Tongue (tissue), 2 donors: Measurements from ENCODE around the gene OR6X1. TPM values are rescaled to one million over a fixed set of nuclear protein-coding genes. Genes with fewer than 3 reads are reported as not detected.
"Not testable (repeated sequence)": the region's sequence is repeated elsewhere in the genome, so short reads cannot be mapped to it uniquely, and the experiment has no call there.

Experiments used
- DNase-seq: peaks from one replicate; pipeline ENCODE4 v3.0.0-alpha.2; 2015
- total RNA-seq: library from RNA; depleted of rRNA; stranded (reverse); fragments of >200 nt; gene quantifications from one replicate; pipeline ENCODE4 v1.2.3, GENCODE V29; 2014

Gene OR6X1
- total RNA-seq, 1 donor from 2014 or later, result not detected

DNA sequence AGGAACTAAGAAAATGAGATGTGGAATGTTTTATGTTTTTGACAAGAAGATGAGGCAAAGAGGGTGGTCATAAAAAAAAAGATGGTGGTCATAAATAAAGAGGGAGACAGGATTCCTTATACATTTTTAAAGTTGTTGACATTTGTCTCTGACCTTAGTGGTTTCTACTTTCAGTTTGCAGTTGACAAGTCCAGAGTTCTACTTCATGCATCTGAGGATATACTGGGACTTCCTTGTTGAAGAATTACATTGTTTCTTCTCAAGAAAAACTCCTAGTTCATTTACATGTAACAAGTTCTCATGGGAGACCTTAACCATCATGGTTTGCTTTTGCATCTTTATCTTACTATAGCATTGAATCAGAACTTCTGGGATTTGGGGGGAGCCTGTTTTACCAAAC, 1.2 kb downstream of the OR6X1 start:
- DNase-seq, result no peak

DNA sequence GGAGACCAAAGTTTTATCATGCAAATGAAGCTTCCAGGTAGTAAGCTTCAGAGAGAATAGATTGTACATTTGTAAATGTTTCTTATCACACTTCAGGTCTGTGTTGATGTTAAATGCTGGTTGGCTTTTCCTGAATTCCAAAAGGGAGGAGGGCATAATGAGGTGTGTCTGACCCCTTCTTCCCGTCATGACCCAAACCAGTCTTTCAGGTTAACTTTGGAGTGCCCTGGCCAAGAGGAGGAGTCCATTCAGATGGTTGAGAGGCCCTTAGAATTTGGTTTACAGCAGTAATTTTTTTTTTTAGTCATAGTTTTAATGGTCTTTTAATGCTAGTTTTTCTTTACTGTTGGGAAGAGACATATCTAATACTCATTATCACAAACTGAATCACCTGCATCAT, 2.5 kb downstream of the OR6X1 start:
- no peak for DNase-seq

DNA sequence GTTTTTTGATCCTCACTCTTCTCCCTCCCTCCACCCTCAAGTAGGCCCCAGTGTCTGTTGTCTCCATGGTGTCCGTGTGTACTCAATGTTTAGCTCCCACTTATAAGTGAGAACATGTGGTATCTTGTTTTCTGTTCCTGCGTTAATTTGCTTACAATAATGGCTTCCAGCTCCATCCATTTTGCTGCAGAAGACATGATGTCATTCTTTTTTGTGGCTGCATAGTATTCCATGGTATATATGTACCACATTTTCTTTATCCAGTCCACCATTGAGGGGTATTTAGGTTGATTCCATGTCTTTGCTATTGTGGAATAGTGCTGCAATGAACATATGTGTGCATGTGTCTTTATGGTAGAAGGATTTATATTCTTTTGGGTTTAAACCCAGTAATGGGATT, 6.0 kb downstream of the OR6X1 start:
- not testable (repeated sequence) for DNase-seq

DNA sequence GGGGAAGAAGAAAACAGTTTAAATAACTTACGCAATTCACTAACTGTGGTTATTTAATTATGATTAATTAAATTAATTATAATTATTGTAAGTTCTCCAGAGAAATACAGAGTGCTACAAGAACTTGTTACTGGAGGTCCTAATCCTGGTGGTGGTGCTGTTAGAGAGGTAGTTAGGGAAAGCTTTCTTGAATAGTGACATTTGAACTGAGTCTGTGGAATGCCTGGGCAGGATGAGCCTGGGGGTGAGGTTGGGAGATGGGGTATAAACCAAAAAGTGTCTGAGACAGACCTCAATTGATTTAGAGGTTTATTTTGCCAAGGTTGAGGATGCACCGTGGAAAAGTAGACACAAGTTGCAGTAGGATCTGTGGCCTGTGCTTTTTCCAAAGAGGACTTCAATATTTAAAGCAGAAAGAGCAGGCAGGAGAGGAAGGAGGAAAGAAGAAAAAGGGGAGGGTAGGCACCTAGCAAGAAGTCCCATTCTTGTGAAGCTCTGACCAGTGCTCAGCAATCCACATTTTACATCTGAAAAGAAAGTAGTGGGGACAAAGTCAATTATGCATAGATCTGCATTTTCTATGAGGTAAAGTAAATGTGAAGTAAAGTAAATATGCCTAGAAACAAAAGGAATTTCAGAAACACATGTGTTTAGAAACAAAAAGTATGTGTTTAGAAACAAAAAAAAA, 8.4 kb downstream of the OR6X1 start:
- no peak for DNase-seq

DNA sequence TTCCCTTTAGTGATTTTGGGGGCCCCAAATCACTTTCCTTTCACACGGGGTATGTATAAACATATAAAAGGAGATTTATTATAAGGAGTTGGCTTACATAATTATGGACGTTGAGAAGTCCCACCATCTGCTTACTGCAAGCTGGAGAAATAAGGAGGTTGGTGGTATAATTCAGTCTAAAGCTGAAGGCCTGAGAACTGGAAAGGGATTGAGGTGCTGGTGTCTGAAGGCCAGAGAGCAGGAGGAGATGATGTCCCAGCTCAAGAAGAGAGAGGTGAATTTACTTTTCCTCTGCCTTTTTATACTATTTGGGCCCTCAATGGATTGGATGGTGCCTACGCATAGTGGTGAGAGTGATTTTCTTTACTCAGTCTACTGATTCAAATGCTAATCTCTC, 11.6 kb downstream of the OR6X1 start:
- no peak for DNase-seq

DNA sequence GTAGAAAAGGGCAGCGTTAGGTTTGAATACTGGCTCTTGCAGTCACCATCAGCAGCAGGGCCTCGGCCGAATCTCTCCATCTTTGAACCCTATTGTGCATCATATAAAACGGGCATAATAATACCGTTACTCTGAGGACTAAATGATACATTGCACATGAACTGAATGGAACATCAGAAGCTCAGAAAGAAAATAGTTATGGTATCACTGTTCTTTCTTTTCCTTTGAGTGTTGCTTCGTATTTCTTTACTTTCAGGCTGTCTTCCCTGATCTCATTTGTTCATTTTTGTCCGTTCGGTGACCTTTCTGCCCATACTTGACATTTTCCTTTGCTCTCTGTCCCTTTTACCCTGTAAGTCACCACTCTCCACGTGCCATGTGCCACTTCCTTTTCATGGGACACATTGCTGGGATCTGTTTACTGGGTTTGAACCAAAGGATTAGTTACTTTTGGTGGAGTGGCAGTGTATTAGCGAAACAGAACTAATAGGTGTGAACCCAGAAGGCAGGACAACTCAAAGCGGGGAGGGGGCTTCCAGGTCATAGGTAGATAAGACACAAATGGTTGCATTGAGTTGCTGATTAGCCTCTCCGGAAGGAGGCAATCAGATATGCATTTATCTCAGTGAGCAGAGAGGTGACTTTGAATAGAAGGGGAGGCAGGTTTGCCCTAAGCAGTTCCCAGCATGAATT, 12.1 kb downstream of the OR6X1 start:
- DNase-seq, result no peak

DNA sequence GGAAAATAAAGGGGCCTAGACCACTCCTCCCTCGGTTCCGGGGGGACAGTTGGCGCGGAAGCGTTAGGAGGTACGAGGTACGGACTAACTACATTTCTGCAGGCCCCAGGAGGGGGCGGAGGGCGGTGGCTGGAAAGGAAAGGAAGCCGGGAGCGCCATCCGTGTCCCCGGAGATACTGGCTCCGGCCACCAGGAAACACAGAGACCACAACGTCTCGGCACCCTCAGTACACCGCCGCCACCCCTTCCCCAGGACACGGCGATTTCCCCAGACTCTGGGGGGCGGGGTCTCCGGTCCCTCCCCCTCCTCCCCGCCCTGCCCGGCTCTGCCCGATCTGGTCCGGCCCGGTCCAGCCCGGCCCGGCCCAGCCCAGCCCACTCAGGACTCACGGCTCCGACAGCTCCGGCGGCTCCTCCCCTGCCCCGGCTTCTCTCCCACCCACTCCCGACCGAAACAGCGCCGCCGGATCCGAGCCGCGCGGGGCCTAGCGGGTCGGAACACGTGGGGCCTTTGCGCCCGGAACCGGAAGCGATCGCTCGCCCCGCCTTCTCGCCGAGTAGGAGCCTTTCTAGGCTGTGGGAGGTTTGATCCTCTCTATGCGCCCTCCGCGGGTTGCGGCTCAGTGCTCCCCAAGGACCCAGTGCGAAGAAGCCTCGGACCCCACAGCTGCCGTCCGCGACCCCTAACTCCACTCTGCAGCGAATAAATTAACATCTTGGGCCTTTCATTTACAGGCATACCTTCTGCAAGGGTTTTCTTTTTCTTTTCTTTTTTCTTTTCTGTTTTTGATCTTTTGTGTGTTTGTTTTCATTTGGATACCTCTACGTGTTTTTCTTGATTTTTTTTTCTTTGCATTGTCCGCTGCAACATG, 12.9 kb downstream of the OR6X1 start, which contains the start of gene ZNF202:
ZNF202 (minus strand) TSS at position 502 of the 872 bp plus-strand sequence. CDS start 10,772 bp downstream, outside the sequence.
- DNase-seq, result peak; percentile 96

DNA sequence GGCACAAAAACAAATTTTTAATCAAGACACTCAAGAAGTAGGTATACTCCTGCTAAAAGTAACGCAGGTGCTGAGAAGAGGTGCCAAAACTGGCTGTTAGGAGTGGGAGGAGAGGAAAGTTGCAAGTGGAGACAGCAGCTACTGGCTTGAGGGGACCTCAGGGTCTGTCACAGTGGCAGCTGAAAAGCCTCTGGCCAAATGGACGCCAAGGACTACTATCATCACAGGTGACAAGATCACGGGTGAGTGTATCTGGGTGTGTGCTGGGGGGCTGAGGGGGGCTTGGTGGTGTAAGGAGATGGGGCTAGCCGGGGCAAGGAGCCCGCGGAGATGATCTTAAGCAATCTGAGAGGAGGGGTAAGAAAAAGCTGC, 13.5 kb downstream of the OR6X1 start:
- DNase-seq, result peak; percentile 17

- DNase-seq, result no peak
These were observed 15.9 kb downstream of the OR6X1 start for GRCh38 chr11:123738374-123738773.

- no peak for DNase-seq
These were observed 17.5 kb downstream of the OR6X1 start for GRCh38 chr11:123736769-123737168.

DNA sequence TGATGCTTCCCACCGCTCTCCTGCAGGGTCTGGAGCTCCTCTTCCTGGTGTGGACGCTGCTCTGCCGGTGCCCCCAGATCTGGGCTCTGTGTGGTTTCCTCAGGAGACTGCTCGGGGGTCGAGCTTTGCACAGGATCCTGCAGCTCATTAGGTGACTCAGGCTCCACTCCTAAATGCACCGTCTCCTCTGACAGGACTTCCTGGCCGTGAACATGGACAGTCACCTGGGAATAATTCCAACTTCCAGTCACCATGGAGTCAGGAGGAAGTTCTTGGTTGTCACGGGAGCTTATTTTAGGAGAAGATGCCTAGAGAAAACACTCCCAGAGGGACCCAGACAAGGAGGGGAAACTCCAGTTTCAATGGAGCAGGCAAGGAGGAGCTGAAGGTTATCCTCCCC, 24.7 kb downstream of the OR6X1 start:
- no peak for DNase-seq

GRCh38 chr11:123725995-123726655, 28.2 kb downstream of the OR6X1 start:
- no peak for DNase-seq

DNA sequence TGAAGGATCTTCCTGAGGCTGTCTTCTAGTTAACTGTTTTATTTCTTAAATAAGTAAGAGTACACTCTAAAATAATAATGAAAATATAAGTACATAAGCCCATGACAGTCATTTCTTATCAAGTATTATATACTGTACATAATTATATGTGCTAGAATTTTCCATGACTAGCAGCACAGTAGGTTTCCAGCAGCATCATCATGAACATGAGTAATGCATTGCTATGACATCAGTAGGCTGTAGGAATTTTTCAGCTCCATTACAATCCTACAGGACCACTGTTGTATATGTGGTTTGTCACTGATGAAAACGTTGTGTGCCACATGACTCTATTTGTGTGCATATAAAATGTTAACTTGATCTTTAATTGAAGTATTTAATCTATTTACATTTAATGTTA, 34.9 kb downstream of the OR6X1 start:
- DNase-seq, result no peak

- no peak for DNase-seq
These were observed 35.8 kb downstream of the OR6X1 start for GRCh38 chr11:123718469-123718868.

- DNase-seq, result no peak
These were observed 36.3 kb downstream of the OR6X1 start for GRCh38 chr11:123718063-123718462.

DNA sequence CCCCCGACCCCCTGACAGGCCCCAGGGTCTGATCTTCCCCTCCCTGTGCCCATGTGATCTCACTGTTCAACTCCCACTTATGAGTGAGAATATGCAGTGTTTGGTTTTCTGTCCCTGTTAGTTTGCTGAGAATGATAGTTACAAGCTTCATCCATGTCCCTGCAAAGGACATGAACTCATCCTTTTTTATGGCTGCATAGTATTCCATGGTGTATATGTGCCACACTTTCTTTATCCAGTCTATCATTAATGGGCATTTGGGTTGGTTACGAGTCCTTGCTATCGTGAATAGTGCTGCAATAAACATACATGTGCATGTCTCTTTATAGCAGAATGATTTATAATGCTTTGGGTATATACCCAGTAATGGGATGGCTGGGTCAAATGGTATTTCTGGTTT, 41.7 kb downstream of the OR6X1 start:
- DNase-seq, result not testable (repeated sequence)

DNA sequence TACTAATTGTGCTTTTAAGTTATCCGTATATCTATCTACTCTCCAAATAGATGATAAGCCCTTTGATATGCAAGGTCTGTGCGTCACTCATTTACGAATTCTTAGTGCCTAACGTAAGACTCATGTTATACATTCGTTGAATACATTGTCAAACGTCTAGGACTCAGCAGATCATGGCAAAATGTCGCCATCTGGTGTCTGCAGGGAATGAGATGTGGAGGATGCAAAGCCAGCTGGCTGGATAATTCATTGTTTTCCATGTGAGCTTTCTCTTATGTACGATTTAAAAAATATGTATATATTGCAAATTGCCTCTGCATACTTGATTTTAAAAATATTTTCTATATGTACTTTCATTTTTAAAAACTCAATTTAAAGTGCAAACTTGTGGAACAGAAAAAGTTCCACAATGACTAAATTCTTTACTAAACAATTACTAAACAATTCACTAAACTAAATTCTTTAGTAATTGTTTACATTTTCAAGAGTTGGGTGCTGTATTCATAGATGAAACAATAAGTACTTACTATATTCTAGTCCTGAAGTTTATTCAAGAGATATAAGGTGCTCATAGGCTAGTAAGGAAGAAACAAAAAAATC, 46.6 kb downstream of the OR6X1 start:
- DNase-seq, result peak; percentile 89

DNA sequence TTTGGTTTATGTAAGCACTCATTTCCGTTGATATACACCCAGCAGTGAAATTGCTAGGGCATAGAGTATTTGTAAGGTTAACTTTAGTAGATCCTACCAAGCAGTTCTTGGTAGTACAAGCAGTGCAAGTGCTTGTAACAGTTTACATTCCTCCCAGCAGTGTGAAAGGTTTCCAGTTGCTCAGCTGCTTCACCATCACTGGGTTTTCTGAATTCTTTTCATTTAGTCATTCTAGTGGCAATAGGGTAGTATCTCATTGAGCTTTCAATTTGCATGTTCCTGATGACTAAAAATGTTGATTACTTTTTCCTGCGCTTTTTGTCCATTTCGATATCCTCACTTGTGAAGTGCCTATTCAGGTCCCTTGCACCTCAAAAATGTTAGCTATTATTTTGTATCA, 47.1 kb downstream of the OR6X1 start:
- no peak for DNase-seq

- no peak for DNase-seq
These were observed 50.0 kb downstream of the OR6X1 start for GRCh38 chr11:123704341-123704740.
